Endothelial cell of umbilical vein (primary cell): ENCODE results near the gene BEAN1. TPM values are rescaled to one million over a fixed set of nuclear protein-coding genes. Genes with fewer than 3 reads are reported as not detected.

Experiments used
- BruUV-seq: library from RNA; stranded (reverse); fragments of 400-500 nt; replicated peaks from 2 replicates; lab custom pipeline; 2021; lab: Mats Ljungman, UMichigan
- CTCF ChIA-PET: fragments of 300-600, 350-600 bp; sonication (Branson Sonifier 250); formaldehyde crosslinking; loops from one replicate; lab custom pipeline; 2021; ENCODE audit warnings: antibody characterized with exemption, inconsistent platforms; lab: Charles Lee
- POLR2A ChIA-PET: fragments of 300-600, 350-600 bp; sonication (Branson Sonifier 250); formaldehyde crosslinking; loops from one replicate; lab custom pipeline; 2021; ENCODE audit warnings: antibody characterized with exemption, inconsistent platforms; lab: Charles Lee
- DNase-seq: peaks from one replicate; pipeline ENCODE4 v3.0.0-alpha.2; 2011; ENCODE audit warnings: low read depth, low spot score
- FAIRE-seq: peaks from 2 replicates; lab custom pipeline; 2011; peaks lifted over from hg19 to GRCh38; lab: Jason Lieb, UNC
- H2AFZ ChIP-seq: 2 replicates; pipeline ENCODE4 v1.6.0; 2012; ENCODE audit warnings: low read depth, low read length, control low read depth, inconsistent platforms
- H3K27ac ChIP-seq: 2 replicates; pipeline ENCODE4 v1.5.1; 2011; ENCODE audit warnings: low read depth, mild to moderate bottlenecking, control low read depth, low read length, moderate library complexity; ENCODE audit not compliant: insufficient read depth
- H3K27me3 ChIP-seq, 2 experiments: 2 replicates each; pipeline versions ENCODE4 v1.6.0 to v1.6.1; 2011; ENCODE audit warnings: low read length in 2 of 2, mixed read lengths in 1 of 2; ENCODE audit not compliant: control insufficient read depth in 2 of 2, insufficient read depth in 2 of 2
- H3K36me3 ChIP-seq, 2 experiments: 2 replicates in 1 of 2; 3 replicates in 1 of 2; pipeline ENCODE4 v1.5.1; 2011; ENCODE audit warnings: low read length in 2 of 2, mild to moderate bottlenecking in 1 of 2, moderate library complexity in 1 of 2; ENCODE audit not compliant: control insufficient read depth in 2 of 2, insufficient read depth in 2 of 2; ENCODE audit errors: extremely low read depth in 1 of 2
- H3K4me1 ChIP-seq: 3 replicates; pipeline ENCODE4 v1.5.1; 2011; ENCODE audit warnings: mild to moderate bottlenecking, low read length; ENCODE audit not compliant: control insufficient read depth, insufficient read depth; ENCODE audit errors: extremely low read depth
- H3K4me2 ChIP-seq: 2 replicates; pipeline ENCODE4 v1.6.1; 2011; ENCODE audit warnings: low read length, control low read depth, mixed read lengths; ENCODE audit not compliant: insufficient read depth
- H3K4me3 ChIP-seq, 3 experiments: fragments of 200-600 bp in 1 of 3; sonication (generic), shearing (Covaris generic) in 1 of 3; replicated peaks in 1 of 3; 2 replicates each; pipeline ENCODE4 v1.5.1; 2011 to 2016; ENCODE audit warnings: control low read depth in 3 of 3, low read length in 3 of 3, mild to moderate bottlenecking in 2 of 3, inconsistent platforms in 1 of 3, low read depth in 1 of 3, moderate library complexity in 1 of 3; ENCODE audit not compliant: insufficient read depth in 1 of 3
- H3K79me2 ChIP-seq: 2 replicates; pipeline ENCODE4 v1.6.0; 2012; ENCODE audit warnings: low read length, inconsistent platforms; ENCODE audit not compliant: control insufficient read depth, insufficient read depth
- H3K9ac ChIP-seq: replicated peaks from 2 replicates; pipeline ENCODE3; 2011; ENCODE audit warnings: low read length, control low read depth; ENCODE audit not compliant: insufficient read depth; ENCODE audit errors: extremely low read depth
- H3K9me1 ChIP-seq: replicated peaks from 3 replicates; pipeline ENCODE4 v1.6.0; 2011; ENCODE audit warnings: mild to moderate bottlenecking, low read length; ENCODE audit not compliant: control insufficient read depth, insufficient read depth; ENCODE audit errors: extremely low read depth
- H3K9me3 ChIP-seq: replicated peaks from 2 replicates; pipeline ENCODE4 v1.5.1; 2012; ENCODE audit warnings: low read length, inconsistent platforms; ENCODE audit not compliant: control insufficient read depth, insufficient read depth
- H4K20me1 ChIP-seq: replicated peaks from 2 replicates; pipeline ENCODE3; 2011; ENCODE audit warnings: mild to moderate bottlenecking, low read length; ENCODE audit not compliant: control insufficient read depth, insufficient read depth; ENCODE audit errors: extremely low read depth
- POLR2AphosphoS5 ChIP-seq: IDR thresholded peaks from 2 replicates; pipeline ENCODE4 v1.6.1; 2012; ENCODE audit warnings: low read depth, mild to moderate bottlenecking, control low read depth, low read length, moderate library complexity; ENCODE audit not compliant: insufficient read depth
- dilution Hi-C: fragments of 300-500 bp; cut with MboI; formaldehyde crosslinking; loops from one replicate; pipeline ENCODE4 v1.15.0; 2019; ENCODE audit warnings: low sequenced_read_pairs; ENCODE audit not compliant: extremely low pct_ligation_motif_present
- intact Hi-C: fragments of 100-400 bp; cut with micrococcal nuclease; formaldehyde crosslinking; loops from one replicate; pipeline ENCODE4 v1.10.0; 2022
- polyA plus RNA-seq, 4 experiments: library from polyadenylated mRNA; depleted of rRNA in 3 of 4; stranded (reverse) in 3 of 4; unstranded in 1 of 4; fragments of >200 nt; gene quantifications; 2 replicates each; pipeline versions ENCODE4 v1.2.1 to v1.2.3, GENCODE V29; 2011 to 2012; ENCODE audit warnings: missing spikeins in 1 of 4
- total RNA-seq: library from RNA; stranded (reverse); gene quantifications from 2 replicates; pipeline ENCODE4 v1.2.3, GENCODE V29; 2021
- TF ChIP-seq, protein P1 (sequence below), 2 donors: IDR thresholded peaks; 1 replicate in 1 of 2; 2 replicates in 1 of 2; pipeline ENCODE4 v1.5.1; 2011; ENCODE audit warnings: low read length in 2 of 2, mild to moderate bottlenecking in 2 of 2, moderate library complexity in 2 of 2, control low read depth in 1 of 2, inconsistent platforms in 1 of 2, low read depth in 1 of 2; ENCODE audit not compliant: insufficient read depth in 1 of 2; ENCODE audit errors: extremely low read depth in 1 of 2

BEAN1 gene
- total and polyA plus RNA-seq, 2 donors (not counting 3 experiments of a cell fraction or from before 2014, with no cell fraction given): not detected

DNA sequence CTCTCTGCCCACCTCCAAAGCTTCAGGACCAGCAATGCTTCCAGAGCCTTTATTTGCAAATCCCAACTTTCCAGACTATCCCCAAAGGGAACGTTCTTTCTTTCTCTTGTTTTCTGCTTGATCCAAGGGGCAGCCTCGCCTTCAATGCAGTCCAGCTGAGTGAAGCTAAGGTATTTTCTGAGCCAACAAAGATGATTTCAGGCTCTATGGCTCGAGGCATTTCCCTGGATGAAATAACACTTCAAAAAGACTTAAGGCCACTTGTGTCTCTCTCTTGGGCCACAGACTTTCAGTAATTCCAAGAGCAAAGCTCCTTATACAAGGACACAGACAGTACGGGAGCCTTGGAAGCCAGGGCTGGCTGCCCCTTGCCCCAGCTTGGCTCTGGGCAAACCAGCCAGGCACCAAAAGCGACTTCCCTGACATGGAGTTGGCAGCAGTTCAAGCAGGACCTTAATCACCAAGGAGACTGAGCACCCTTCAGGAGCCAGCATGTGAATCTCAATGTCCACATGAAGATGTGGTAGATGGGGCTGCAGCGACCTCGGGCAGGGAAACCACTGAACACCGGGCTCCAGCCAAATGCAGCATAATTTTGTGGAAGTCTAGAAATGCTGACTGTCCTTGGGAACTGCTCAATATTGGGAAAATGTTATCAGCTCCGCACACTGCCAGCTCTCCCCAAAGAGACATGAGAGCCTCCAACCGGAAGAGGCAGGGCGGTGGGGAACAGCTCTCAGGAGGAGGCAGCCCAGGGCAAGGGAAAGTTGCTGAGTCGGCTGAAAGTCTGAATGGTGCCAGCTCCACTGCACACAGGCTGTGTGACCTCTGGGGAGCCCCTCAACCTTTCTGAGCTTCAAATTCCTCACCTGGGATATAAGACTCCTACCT is 83.9 kb downstream of the BEAN1 start:
- ChIA-PET CTCF (interaction anchor here (1.3 to 4.1 kb wide), 11 partner anchors 11 to 169 kb away, joined by 3 to 32 read pairs (median 9); no protein-coding TSS in a partner anchor), POLR2A (no interaction called here)
- peak overlapping the region; percentile 86 for H3K27ac ChIP-seq
- no peak overlapping the region for H3K4me2 ChIP-seq
- no peaks in the 10 kb centered on the region for H3K9me1 ChIP-seq
- H2AFZ ChIP-seq: no peak overlapping the region
- no peaks in the 10 kb centered on the region for H4K20me1 ChIP-seq
- peaks cover 52% of the 10 kb centered on the region for H3K4me1 ChIP-seq
- intact Hi-C loops (no loop called here), dilution Hi-C loops (no loop called here)
- H3K27me3 ChIP-seq: no peaks in the 10 kb centered on the region
- FAIRE-seq (peak; percentile 66), DNase-seq (no peak)
- TSS peak; percentile 17 for BruUV-seq
- TF ChIP-seq, protein P1, sequence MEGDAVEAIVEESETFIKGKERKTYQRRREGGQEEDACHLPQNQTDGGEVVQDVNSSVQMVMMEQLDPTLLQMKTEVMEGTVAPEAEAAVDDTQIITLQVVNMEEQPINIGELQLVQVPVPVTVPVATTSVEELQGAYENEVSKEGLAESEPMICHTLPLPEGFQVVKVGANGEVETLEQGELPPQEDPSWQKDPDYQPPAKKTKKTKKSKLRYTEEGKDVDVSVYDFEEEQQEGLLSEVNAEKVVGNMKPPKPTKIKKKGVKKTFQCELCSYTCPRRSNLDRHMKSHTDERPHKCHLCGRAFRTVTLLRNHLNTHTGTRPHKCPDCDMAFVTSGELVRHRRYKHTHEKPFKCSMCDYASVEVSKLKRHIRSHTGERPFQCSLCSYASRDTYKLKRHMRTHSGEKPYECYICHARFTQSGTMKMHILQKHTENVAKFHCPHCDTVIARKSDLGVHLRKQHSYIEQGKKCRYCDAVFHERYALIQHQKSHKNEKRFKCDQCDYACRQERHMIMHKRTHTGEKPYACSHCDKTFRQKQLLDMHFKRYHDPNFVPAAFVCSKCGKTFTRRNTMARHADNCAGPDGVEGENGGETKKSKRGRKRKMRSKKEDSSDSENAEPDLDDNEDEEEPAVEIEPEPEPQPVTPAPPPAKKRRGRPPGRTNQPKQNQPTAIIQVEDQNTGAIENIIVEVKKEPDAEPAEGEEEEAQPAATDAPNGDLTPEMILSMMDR (IDR thresholded peaks at IDR 0.05; ENCODE audit: extremely low read depth in 1 of 2, insufficient read depth in 1 of 2, low read depth in 1 of 2, low read length in 2 of 2): no peak
- TF ChIP-seq POLR2AphosphoS5: peak; percentile 8
- no peaks in the 10 kb centered on the region for H3K36me3 ChIP-seq
- no peak overlapping the region for H3K4me3 ChIP-seq
- H3K9ac ChIP-seq: peak overlapping the region; percentile 67
- H3K79me2 ChIP-seq: no peaks in the 10 kb centered on the region
- no peaks in the 10 kb centered on the region for H3K9me3 ChIP-seq
